Lower lobe of right lung (tissue), 2 donors: ENCODE data around the gene PPM1J. TPM values are rescaled to one million over a fixed set of nuclear protein-coding genes. Genes with fewer than 3 reads are reported as not detected.
A peak's percentile ranks its signal among the peaks of the same experiment; 100 is the strongest.

ENCODE experiments used
- ATAC-seq, 2 donors: fragments of 200-7000 bp; cut with Tn5 transposase; one replicate each; pipeline ENCODE4 v1.9.1; 2020 to 2022; ENCODE audit warnings: mild to moderate bottlenecking in 2 of 2, moderate library complexity in 2 of 2
- DNase-seq: peaks from one replicate; pipeline ENCODE4 v3.0.0-alpha.2; 2020
- H3K27ac ChIP-seq: fragments of 200-600 bp; one replicate; pipeline ENCODE4 v1.8.0; 2022
- H3K27me3 ChIP-seq: fragments of 200-600 bp; one replicate; pipeline ENCODE4 v1.8.0; 2022; ENCODE audit warnings: low read depth
- H3K36me3 ChIP-seq: fragments of 200-600 bp; one replicate; pipeline ENCODE4 v1.8.0; 2022; ENCODE audit warnings: mild to moderate bottlenecking
- H3K4me1 ChIP-seq: fragments of 200-600 bp; one replicate; pipeline ENCODE4 v1.8.0; 2022
- H3K4me3 ChIP-seq: fragments of 200-600 bp; one replicate; pipeline ENCODE4 v1.8.0; 2022; ENCODE audit warnings: mild to moderate bottlenecking
- H3K9me3 ChIP-seq: fragments of 200-600 bp; one replicate; pipeline ENCODE4 v1.8.0; 2022
- intact Hi-C: fragments of 100-400 bp; cut with DNase I; formaldehyde crosslinking; loops from one replicate; pipeline ENCODE4 v1.11.0; 2022
- total RNA-seq: library from RNA; stranded (reverse); fragmentation: NEBNext Ultra II Directional; extraction: Animal tissue kit (Norgen Biotek cat#: 25700); gene quantifications from one replicate; pipeline ENCODE4 v1.2.1, GENCODE V29; 2021
- TF ChIP-seq, protein P1 (sequence below): fragments of 200-600 bp; IDR thresholded peaks from one replicate; pipeline ENCODE4 v1.8.0; 2022; ENCODE audit warnings: antibody characterized with exemption, mild to moderate bottlenecking
- donor health status: DM: no; HTN: yes; CAD: no; lungs with severe emphysema.

Gene PPM1J
- total RNA-seq, 1 donor from 2014 or later, result 0.30 TPM

DNA sequence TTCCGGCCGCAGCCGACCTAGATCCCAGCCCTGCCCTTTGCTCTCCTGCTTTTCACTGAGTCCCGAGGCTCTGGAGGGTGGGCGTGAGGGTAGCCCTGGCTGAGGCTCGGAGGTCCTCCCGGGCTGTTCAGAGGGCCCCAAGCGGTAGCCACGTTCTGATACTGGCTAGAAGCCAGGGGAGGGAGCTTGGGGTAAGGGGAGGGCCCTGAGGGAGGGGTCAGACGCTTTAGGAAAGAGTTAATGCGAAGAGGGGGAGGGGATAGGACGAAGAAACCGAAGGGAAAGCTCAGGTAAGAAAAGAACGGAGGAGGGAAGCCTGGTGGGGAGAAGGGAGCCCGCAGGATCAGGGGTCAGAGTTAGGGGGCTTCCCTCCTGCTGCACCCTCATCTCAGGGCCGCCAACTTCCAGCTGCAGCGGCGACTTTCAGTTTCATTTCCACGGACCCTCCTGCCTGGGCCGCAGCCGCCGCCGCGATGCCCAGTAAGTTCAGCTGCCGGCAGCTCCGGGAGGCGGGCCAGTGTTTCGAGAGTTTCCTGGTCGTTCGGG is 40.6 kb downstream of the PPM1J start, which contains the start of gene MOV10:
MOV10 (plus strand) TSS at position 220 of the 546 bp plus-strand sequence; CDS start at position 474, 254 bp downstream.
- Histone ChIP-seq H3K27ac (peak within 1 kb of the TSS; percentile 89), H3K4me3 (peak within 1 kb of the TSS; percentile 92), H3K27me3 (no peaks in the 10 kb centered on the region), H3K9me3 (no peaks in the 10 kb centered on the region), H3K4me1 (peaks cover 31% of the 10 kb centered on the region), H3K36me3 (peaks cover 28% of the 10 kb centered on the region)
- DNase-seq (peak; percentile 87), ATAC-seq (peak; percentile 88 to 90)
- intact Hi-C loops, result no loop called here
- TF ChIP-seq, protein P1, sequence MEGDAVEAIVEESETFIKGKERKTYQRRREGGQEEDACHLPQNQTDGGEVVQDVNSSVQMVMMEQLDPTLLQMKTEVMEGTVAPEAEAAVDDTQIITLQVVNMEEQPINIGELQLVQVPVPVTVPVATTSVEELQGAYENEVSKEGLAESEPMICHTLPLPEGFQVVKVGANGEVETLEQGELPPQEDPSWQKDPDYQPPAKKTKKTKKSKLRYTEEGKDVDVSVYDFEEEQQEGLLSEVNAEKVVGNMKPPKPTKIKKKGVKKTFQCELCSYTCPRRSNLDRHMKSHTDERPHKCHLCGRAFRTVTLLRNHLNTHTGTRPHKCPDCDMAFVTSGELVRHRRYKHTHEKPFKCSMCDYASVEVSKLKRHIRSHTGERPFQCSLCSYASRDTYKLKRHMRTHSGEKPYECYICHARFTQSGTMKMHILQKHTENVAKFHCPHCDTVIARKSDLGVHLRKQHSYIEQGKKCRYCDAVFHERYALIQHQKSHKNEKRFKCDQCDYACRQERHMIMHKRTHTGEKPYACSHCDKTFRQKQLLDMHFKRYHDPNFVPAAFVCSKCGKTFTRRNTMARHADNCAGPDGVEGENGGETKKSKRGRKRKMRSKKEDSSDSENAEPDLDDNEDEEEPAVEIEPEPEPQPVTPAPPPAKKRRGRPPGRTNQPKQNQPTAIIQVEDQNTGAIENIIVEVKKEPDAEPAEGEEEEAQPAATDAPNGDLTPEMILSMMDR, result no peak

DNA sequence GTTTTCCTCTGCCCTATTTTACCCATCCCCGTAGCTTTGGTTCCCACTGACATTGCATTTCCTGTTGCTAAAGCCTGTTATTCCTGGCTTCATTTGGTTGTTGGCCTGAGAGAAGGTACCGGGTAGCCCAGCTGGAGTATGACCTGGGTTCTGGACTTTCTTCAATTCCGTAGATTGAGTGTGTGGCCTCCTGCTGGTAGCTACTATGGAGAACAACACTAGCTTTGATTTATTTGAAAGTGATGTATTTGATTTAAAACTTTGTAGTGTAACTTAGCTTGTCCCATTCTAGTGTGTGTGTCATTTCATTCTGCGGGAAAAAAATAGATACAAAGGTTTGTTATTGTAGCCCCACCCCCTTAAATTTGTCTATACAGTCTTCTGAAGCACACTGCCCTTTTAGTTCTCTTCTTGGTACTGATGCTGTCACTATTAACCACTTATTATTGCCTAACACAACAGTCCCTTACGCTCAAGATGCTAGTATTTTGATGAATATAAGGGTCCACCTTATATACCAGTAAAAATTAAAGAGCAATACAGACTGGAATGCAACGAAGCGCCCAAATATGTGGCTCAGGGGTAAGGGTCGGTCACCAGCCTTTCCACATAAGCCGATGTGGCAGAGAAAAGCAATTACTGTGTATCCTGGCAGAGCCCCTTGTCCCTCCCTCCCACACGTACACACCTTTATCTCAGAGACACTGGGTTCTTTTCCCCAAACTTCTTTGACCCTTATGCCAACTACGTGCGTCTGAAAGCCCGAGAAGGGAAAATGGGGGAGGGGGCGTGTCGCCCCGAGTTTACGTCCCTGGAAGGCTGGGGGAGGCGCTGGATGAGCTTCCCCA is 41.3 kb downstream of the PPM1J start:
- peak overlapping the region; percentile 89 for H3K27ac ChIP-seq
- no peaks in the 10 kb centered on the region for H3K27me3 ChIP-seq
- TF ChIP-seq, protein P1, result peak; percentile 23
- H3K9me3 ChIP-seq, result no peaks in the 10 kb centered on the region
- peak overlapping the region; percentile 92 for H3K4me3 ChIP-seq
- DNase-seq (no peak), ATAC-seq (peak; percentile 6 to 39)
- H3K4me1 ChIP-seq, result peaks cover 31% of the 10 kb centered on the region
- H3K36me3 ChIP-seq, result peaks cover 35% of the 10 kb centered on the region
- intact Hi-C loops, result no loop called here

DNA sequence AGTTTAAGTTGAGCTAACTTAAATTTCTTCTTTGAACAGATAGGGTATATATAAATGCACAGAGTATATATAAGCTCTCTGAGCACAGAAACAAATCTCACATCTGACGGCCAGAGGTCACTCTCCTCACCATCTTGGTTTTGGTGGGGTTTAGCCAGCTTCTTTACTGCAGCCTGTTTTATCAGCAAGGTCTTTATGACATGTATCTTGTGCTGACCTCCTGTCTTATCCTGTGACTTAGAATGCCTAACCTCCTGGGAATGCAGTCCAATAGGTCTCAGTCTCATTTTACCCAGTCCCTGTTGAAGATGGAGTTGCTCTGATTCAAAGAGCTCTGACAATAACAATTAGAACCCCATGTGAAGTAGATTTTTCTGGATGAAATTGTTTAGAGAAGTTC is 42.3 kb downstream of the PPM1J start:
- intact Hi-C loops, result no loop called here
- Histone ChIP-seq H3K27ac (no peak overlapping the region), H3K9me3 (no peaks in the 10 kb centered on the region), H3K4me3 (no peak overlapping the region), H3K27me3 (no peaks in the 10 kb centered on the region), H3K36me3 (peaks cover 44% of the 10 kb centered on the region), H3K4me1 (peaks cover 36% of the 10 kb centered on the region)
- TF ChIP-seq, protein P1, result no peak
- ATAC-seq, result no peak
- no peak for DNase-seq

DNA sequence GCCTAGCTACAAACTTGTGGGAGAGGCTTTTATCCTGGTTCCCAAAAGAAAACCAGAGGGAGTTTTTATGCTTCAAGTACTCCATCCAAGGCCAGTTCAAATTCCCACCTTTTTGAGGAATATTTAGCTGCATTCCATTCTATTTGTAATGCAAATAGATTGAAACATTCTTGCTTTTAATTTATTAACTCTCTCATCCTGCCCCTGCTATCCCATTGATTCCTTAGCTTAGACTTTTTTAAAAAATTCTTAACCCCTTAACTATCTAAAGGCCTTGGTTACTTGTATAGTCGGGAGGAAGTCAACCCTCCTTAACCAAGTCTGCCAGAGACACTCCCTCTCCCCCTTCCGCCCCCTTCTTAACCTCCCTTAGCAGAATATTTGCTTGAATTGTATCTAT is 43.1 kb downstream of the PPM1J start:
- Histone ChIP-seq H3K27ac (no peak overlapping the region), H3K9me3 (no peaks in the 10 kb centered on the region), H3K4me1 (peaks cover 32% of the 10 kb centered on the region), H3K36me3 (peaks cover 53% of the 10 kb centered on the region), H3K27me3 (no peaks in the 10 kb centered on the region), H3K4me3 (no peak overlapping the region)
- TF ChIP-seq, protein P1, result no peak
- intact Hi-C loops, result no loop called here
- ATAC-seq (no peak), DNase-seq (no peak)

DNA sequence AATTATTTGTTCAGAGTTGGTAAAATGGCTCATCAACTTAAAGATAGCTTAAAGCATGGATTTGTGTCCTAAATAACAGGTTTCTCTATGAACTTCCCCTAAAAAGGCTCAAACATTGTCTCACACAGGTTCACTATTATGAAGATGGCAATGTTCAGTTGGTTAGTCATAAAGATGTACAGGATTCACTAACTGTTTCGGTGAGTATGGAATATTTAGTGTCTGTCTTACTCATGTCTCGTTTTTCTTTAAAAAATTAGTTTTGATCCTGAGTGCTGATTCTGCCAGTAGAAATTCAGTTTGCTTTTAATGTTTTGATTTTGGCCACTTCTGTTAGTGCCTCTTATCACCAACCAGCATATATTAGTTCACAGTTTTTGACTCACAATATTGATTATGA is 48.2 kb downstream of the PPM1J start:
- peaks cover 100% of the 10 kb centered on the region for H3K36me3 ChIP-seq
- H3K27ac ChIP-seq, result no peak overlapping the region
- H3K9me3 ChIP-seq, result no peaks in the 10 kb centered on the region
- intact Hi-C loops, result no loop called here
- no peaks in the 10 kb centered on the region for H3K27me3 ChIP-seq
- ATAC-seq (no peak), DNase-seq (no peak)
- TF ChIP-seq, protein P1, result no peak
- no peak overlapping the region for H3K4me3 ChIP-seq
- H3K4me1 ChIP-seq, result peaks cover 5% of the 10 kb centered on the region
